Spleen (tissue), 7 donors: ENCODE data around the gene KCP.

Source experiments
- CTCF ChIP-seq, 11 experiments: fragments of 200-600 bp in 7 of 11; fragments of 450-650 bp in 4 of 11; sonication (generic) in 4 of 11; IDR thresholded peaks in 8 of 11; conservative IDR thresholded peaks in 3 of 11; 1 replicate in 7 of 11; 2 replicates in 4 of 11; pipeline versions ENCODE4 v1.4.0 to v1.8.0; 2016 to 2021; ENCODE audit warnings: antibody characterized with exemption in 11 of 11, inconsistent platforms in 4 of 11, mild to moderate bottlenecking in 1 of 11
- POLR2A ChIP-seq, 3 donors: fragments of 450-650 bp; IDR thresholded peaks; one replicate each; pipeline ENCODE4 v1.5.1; 2017; ENCODE audit warnings: antibody characterized with exemption in 3 of 3, mild to moderate bottlenecking in 1 of 3
- donor health status: DM: no; HTN: no; CAD: no; lungs with moderate emphysema.
- donor health status: DM: no; HTN: no; CAD: no.
- donor health status: DM: no; HTN: no; CAD: no.

GRCh38 chr7:128931965-128932861 lies 21.7 kb upstream of the KCP start:
- no peak for TF ChIP-seq CTCF (IDR thresholded peaks at IDR 0.05 in 8 of 11, conservative IDR thresholded peaks at IDR 0.05 in 3 of 11)
- TF ChIP-seq POLR2A (IDR thresholded peaks at IDR 0.05) = no peak
